Gastrocnemius medialis (tissue), 4 donors: ENCODE results near the gene TRIO. TPM values are rescaled to one million over a fixed set of nuclear protein-coding genes. Genes with fewer than 3 reads are reported as not detected.

Experiments
- ATAC-seq, 2 donors: fragments of 150-250 bp; one replicate each; pipeline ENCODE4 v1.9.1; 2016
- DNase-seq, 2 donors: peaks; one replicate each; pipeline ENCODE4 v3.0.0-alpha.2; 2019
- H3K27ac ChIP-seq, 4 donors: fragments of 200-600 bp; sonication (generic); 1 replicate in 1 of 4; 2 replicates in 3 of 4; pipeline ENCODE4 v1.5.1; 2016 to 2018; ENCODE audit warnings: mild to moderate bottlenecking in 2 of 4, moderate library complexity in 1 of 4
- H3K27me3 ChIP-seq, 3 donors: fragments of 200-600 bp; sonication (generic) in 2 of 3; 1 replicate in 1 of 3; 2 replicates in 2 of 3; pipeline versions ENCODE4 v1.5.1 to v1.6.0; 2016 to 2019; ENCODE audit warnings: mild to moderate bottlenecking in 1 of 3, moderate library complexity in 1 of 3
- H3K36me3 ChIP-seq, 2 donors: fragments of 200-600 bp; sonication (generic) in 1 of 2; one replicate each; pipeline ENCODE4 v1.5.1; 2017 to 2018
- H3K4me1 ChIP-seq, 2 donors: fragments of 200-600 bp; sonication (generic) in 1 of 2; one replicate each; pipeline ENCODE4 v1.5.1; 2016 to 2017; ENCODE audit warnings: mild to moderate bottlenecking in 2 of 2
- H3K4me3 ChIP-seq, 4 donors: fragments of 200-600 bp; sonication (generic) in 3 of 4; 1 replicate in 1 of 4; 2 replicates in 3 of 4; pipeline ENCODE4 v1.5.1; 2016 to 2019; ENCODE audit warnings: mild to moderate bottlenecking in 2 of 4
- H3K9me3 ChIP-seq, 3 donors: fragments of 200-600 bp; sonication (generic) in 2 of 3; 1 replicate in 1 of 3; 2 replicates in 2 of 3; pipeline ENCODE4 v1.5.1; 2016 to 2019
- POLR2A ChIP-seq, 2 donors: fragments of 450-650 bp; IDR thresholded peaks; one replicate each; pipeline ENCODE4 v1.6.1; 2017; ENCODE audit warnings: antibody characterized with exemption in 2 of 2, mild to moderate bottlenecking in 2 of 2, moderate library complexity in 2 of 2
- in situ Hi-C, 4 donors: fragments of 200-750 bp; cut with MboI; loops; one replicate each; pipeline versions ENCODE4 v1.15.0 to v1.8.0; 2017; ENCODE audit warnings: low sequenced_read_pairs in 4 of 4
- intact Hi-C: fragments of 100-400 bp; cut with DNase I; formaldehyde crosslinking; loops from one replicate; pipeline ENCODE4 v1.15.1; 2023; ENCODE audit warnings: low total_unique reads
- total RNA-seq, 4 donors: library from RNA; depleted of rRNA; stranded (reverse); fragments of >200 nt; gene quantifications; one replicate each; pipeline versions ENCODE4 v1.1.0 to v1.2.3, GENCODE V29; 2016
- TF ChIP-seq, protein P1 (sequence below), 5 experiments: fragments of 450-650 bp in 3 of 5; fragments of 200-600 bp in 2 of 5; sonication (generic) in 2 of 5; IDR thresholded peaks in 4 of 5; conservative IDR thresholded peaks in 1 of 5; 1 replicate in 4 of 5; 2 replicates in 1 of 5; pipeline ENCODE4 v1.5.1; 2016 to 2019; ENCODE audit warnings: antibody characterized with exemption in 5 of 5, mild to moderate bottlenecking in 3 of 5, moderate library complexity in 3 of 5

TRIO gene
- total RNA-seq, 4 donors from 2014 or later, result 31.5 to 57.5 (median 50.4) TPM

GRCh38 chr5:14313986-14314690 lies 171.0 kb downstream of the TRIO start:
- Histone ChIP-seq H3K27ac (no peak overlapping the region), H3K9me3 (no peaks in the 10 kb centered on the region), H3K36me3 (peaks cover 0 to 33% of the 10 kb centered on the region in 2 donors), H3K27me3 (no peaks in the 10 kb centered on the region), H3K4me1 (peaks cover 3 to 14% of the 10 kb centered on the region in 2 donors), H3K4me3 (no peak overlapping the region)
- ATAC-seq (no peak), DNase-seq (no peak)
- TF ChIP-seq, protein P1, sequence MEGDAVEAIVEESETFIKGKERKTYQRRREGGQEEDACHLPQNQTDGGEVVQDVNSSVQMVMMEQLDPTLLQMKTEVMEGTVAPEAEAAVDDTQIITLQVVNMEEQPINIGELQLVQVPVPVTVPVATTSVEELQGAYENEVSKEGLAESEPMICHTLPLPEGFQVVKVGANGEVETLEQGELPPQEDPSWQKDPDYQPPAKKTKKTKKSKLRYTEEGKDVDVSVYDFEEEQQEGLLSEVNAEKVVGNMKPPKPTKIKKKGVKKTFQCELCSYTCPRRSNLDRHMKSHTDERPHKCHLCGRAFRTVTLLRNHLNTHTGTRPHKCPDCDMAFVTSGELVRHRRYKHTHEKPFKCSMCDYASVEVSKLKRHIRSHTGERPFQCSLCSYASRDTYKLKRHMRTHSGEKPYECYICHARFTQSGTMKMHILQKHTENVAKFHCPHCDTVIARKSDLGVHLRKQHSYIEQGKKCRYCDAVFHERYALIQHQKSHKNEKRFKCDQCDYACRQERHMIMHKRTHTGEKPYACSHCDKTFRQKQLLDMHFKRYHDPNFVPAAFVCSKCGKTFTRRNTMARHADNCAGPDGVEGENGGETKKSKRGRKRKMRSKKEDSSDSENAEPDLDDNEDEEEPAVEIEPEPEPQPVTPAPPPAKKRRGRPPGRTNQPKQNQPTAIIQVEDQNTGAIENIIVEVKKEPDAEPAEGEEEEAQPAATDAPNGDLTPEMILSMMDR (IDR thresholded peaks at IDR 0.05 in 4 of 5, conservative IDR thresholded peaks at IDR 0.05 in 1 of 5), result no peak
- no peak for TF ChIP-seq POLR2A (IDR thresholded peaks at IDR 0.05)
- intact Hi-C loops, result no loop called here
- in situ Hi-C loops, result no loop called here

- Histone ChIP-seq H3K27me3 (no peaks in the 10 kb centered on the region), H3K4me1 (peaks cover 3 to 14% of the 10 kb centered on the region in 2 donors), H3K36me3 (peaks cover 0 to 24% of the 10 kb centered on the region in 2 donors), H3K4me3 (no peak overlapping the region), H3K27ac (no peak overlapping the region), H3K9me3 (no peaks in the 10 kb centered on the region)
- ATAC-seq, result no peak
- DNase-seq, result no peak
- in situ Hi-C loops, result no loop called here
- no peak for TF ChIP-seq POLR2A (IDR thresholded peaks at IDR 0.05)
- TF ChIP-seq, protein P1 (IDR thresholded peaks at IDR 0.05 in 4 of 5, conservative IDR thresholded peaks at IDR 0.05 in 1 of 5), result no peak
- intact Hi-C loops, result no loop called here
Measured at GRCh38 chr5:14316471-14316870, 173.3 kb downstream of the TRIO start.

- Histone ChIP-seq H3K27ac (no peak overlapping the region), H3K4me3 (no peak overlapping the region), H3K9me3 (no peaks in the 10 kb centered on the region), H3K27me3 (no peaks in the 10 kb centered on the region), H3K4me1 (peaks cover 0 to 4% of the 10 kb centered on the region in 2 donors), H3K36me3 (peaks cover 0 to 25% of the 10 kb centered on the region in 2 donors)
- intact Hi-C loops, result no loop called here
- in situ Hi-C loops, result no loop called here
- DNase-seq, result no peak
- no peak for ATAC-seq
- TF ChIP-seq POLR2A (IDR thresholded peaks at IDR 0.05), result no peak
- TF ChIP-seq, protein P1 (IDR thresholded peaks at IDR 0.05 in 4 of 5, conservative IDR thresholded peaks at IDR 0.05 in 1 of 5), result no peak
Measured at GRCh38 chr5:14319102-14319501, 176.0 kb downstream of the TRIO start.

- TF ChIP-seq, protein P1 (IDR thresholded peaks at IDR 0.05 in 4 of 5, conservative IDR thresholded peaks at IDR 0.05 in 1 of 5), result no peak
- TF ChIP-seq POLR2A (IDR thresholded peaks at IDR 0.05), result no peak
- Histone ChIP-seq H3K4me3 (no peak overlapping the region), H3K4me1 (peaks cover 4 to 8% of the 10 kb centered on the region in 2 donors), H3K27ac (no peak overlapping the region), H3K9me3 (no peaks in the 10 kb centered on the region), H3K27me3 (no peaks in the 10 kb centered on the region), H3K36me3 (peaks cover 0 to 18% of the 10 kb centered on the region in 2 donors)
- in situ Hi-C loops, result no loop called here
- intact Hi-C loops, result no loop called here
- ATAC-seq (no peak), DNase-seq (no peak)
Measured at GRCh38 chr5:14321936-14322335, 178.8 kb downstream of the TRIO start.
